ENCODE measurements around the gene OPCML.

DNA sequence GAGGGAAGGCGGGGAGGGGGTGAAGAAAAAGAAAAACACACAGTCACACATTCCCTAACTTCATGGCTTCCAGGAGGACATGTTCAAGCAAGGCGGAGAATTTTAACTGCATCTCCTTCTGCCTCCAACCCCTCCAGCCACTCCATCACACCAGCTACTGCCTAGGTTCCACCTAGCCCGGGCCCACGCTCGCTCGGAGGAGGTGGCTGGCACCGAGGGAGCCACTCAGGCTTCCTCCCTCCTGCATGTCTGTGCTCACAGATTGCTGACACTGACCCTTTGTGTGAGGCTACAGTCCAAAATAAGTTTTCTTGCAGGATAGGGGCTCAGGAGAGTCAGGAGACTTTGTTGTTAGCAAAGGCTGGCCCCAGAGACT, 9.4 kb upstream of the OPCML start:
- TF ChIP-seq, protein P1, sequence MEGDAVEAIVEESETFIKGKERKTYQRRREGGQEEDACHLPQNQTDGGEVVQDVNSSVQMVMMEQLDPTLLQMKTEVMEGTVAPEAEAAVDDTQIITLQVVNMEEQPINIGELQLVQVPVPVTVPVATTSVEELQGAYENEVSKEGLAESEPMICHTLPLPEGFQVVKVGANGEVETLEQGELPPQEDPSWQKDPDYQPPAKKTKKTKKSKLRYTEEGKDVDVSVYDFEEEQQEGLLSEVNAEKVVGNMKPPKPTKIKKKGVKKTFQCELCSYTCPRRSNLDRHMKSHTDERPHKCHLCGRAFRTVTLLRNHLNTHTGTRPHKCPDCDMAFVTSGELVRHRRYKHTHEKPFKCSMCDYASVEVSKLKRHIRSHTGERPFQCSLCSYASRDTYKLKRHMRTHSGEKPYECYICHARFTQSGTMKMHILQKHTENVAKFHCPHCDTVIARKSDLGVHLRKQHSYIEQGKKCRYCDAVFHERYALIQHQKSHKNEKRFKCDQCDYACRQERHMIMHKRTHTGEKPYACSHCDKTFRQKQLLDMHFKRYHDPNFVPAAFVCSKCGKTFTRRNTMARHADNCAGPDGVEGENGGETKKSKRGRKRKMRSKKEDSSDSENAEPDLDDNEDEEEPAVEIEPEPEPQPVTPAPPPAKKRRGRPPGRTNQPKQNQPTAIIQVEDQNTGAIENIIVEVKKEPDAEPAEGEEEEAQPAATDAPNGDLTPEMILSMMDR (IDR thresholded peaks at IDR 0.05): no peak
- TF ChIP-seq ZFX (IDR thresholded peaks at IDR 0.05; ENCODE audit: borderline replicate concordance): no peak
